Keratinocyte (primary cell): ENCODE data around the gene ADARB2. TPM values are rescaled to one million over a fixed set of nuclear protein-coding genes. Genes with fewer than 3 reads are reported as not detected.

Experiments used
- DNase-seq: peaks from one replicate; pipeline ENCODE4 v3.0.0-alpha.2; 2011; ENCODE audit warnings: low read depth, missing footprints, low spot score
- FAIRE-seq: peaks from 2 replicates; lab custom pipeline; 2011; peaks lifted over from hg19 to GRCh38; lab: Jason Lieb, UNC
- H2AFZ ChIP-seq: 2 replicates; pipeline ENCODE4 v1.6.0; 2012; ENCODE audit warnings: low read length, control low read depth, inconsistent platforms; ENCODE audit not compliant: control insufficient read depth
- H3K27ac ChIP-seq: 2 replicates; pipeline ENCODE4 v1.5.1; 2011; ENCODE audit warnings: low read length; ENCODE audit not compliant: control insufficient read depth, insufficient read depth
- H3K27me3 ChIP-seq: 3 replicates; pipeline ENCODE4 v1.6.0; 2011; ENCODE audit warnings: low read length; ENCODE audit not compliant: control insufficient read depth, insufficient read depth; ENCODE audit errors: extremely low read depth
- H3K36me3 ChIP-seq, 2 experiments: 2 replicates in 1 of 2; 3 replicates in 1 of 2; pipeline ENCODE4 v1.5.1; 2011; ENCODE audit warnings: low read length in 2 of 2, mild to moderate bottlenecking in 1 of 2; ENCODE audit not compliant: control insufficient read depth in 2 of 2, insufficient read depth in 2 of 2; ENCODE audit errors: extremely low read depth in 1 of 2
- H3K4me1 ChIP-seq: 3 replicates; pipeline ENCODE4 v1.5.1; 2011; ENCODE audit warnings: low read length; ENCODE audit not compliant: control insufficient read depth, insufficient read depth; ENCODE audit errors: extremely low read depth
- H3K4me2 ChIP-seq: 3 replicates; pipeline ENCODE4 v1.6.0; 2011; ENCODE audit warnings: low read depth, low read length; ENCODE audit not compliant: control insufficient read depth, insufficient read depth; ENCODE audit errors: extremely low read depth
- H3K4me3 ChIP-seq, 3 experiments: fragments of 200-600 bp in 1 of 3; sonication (generic) in 1 of 3; 2 replicates in 2 of 3; 3 replicates in 1 of 3; pipeline ENCODE4 v1.5.1; 2011 to 2016; ENCODE audit warnings: low read length in 3 of 3, mild to moderate bottlenecking in 3 of 3, control low read depth in 2 of 3, inconsistent platforms in 1 of 3, low read depth in 1 of 3, mixed read lengths in 1 of 3, mixed run types in 1 of 3, moderate library complexity in 1 of 3; ENCODE audit not compliant: control insufficient read depth in 2 of 3, insufficient read depth in 2 of 3; ENCODE audit errors: extremely low read depth in 1 of 3
- H3K79me2 ChIP-seq: 2 replicates; pipeline ENCODE4 v1.6.0; 2012; ENCODE audit warnings: low read length; ENCODE audit not compliant: control insufficient read depth, insufficient read depth
- H3K9ac ChIP-seq: 3 replicates; pipeline ENCODE4 v1.6.0; 2011; ENCODE audit warnings: low read length; ENCODE audit not compliant: control insufficient read depth, insufficient read depth; ENCODE audit errors: extremely low read depth
- H3K9me1 ChIP-seq: 3 replicates; pipeline ENCODE4 v1.6.0; 2011; ENCODE audit warnings: low read length; ENCODE audit not compliant: control insufficient read depth, insufficient read depth; ENCODE audit errors: extremely low read depth
- H3K9me3 ChIP-seq: 2 replicates; pipeline ENCODE4 v1.5.1; 2012; ENCODE audit warnings: low read depth, low read length; ENCODE audit not compliant: control insufficient read depth
- H4K20me1 ChIP-seq: 3 replicates; pipeline ENCODE4 v1.6.0; 2011; ENCODE audit warnings: low read length; ENCODE audit not compliant: control insufficient read depth, insufficient read depth; ENCODE audit errors: extremely low read depth
- CTCF ChIP-seq, 3 experiments: IDR thresholded peaks in 1 of 3; conservative IDR thresholded peaks in 1 of 3; optimal IDR thresholded peaks in 1 of 3; 2 replicates in 2 of 3; 3 replicates in 1 of 3; pipeline versions ENCODE3 to v1.5.1; 2011; ENCODE audit warnings: low read length in 3 of 3, mild to moderate bottlenecking in 3 of 3, moderate library complexity in 2 of 3, control low read depth in 1 of 3, inconsistent platforms in 1 of 3; ENCODE audit not compliant: insufficient read depth in 2 of 3; ENCODE audit errors: extremely low read depth in 1 of 3
- EZH2 ChIP-seq: IDR thresholded peaks from one replicate; pipeline ENCODE4 v1.6.1; 2012; ENCODE audit warnings: inconsistent platforms, mild to moderate bottlenecking, low read length, moderate library complexity
- dilution Hi-C: fragments of 300-500 bp; cut with MboI; formaldehyde crosslinking; loops from one replicate; pipeline ENCODE4 v1.7.0; 2020; ENCODE audit warnings: low sequenced_read_pairs; ENCODE audit not compliant: extremely low pct_ligation_motif_present
- polyA plus RNA-seq, 5 experiments: library from polyadenylated mRNA; depleted of rRNA in 3 of 5; stranded (reverse) in 3 of 5; stranded (forward) in 1 of 5; unstranded in 1 of 5; fragments of >200 nt; gene quantifications; 1 replicate in 1 of 5; 2 replicates in 3 of 5; 3 replicates in 1 of 5; pipeline versions ENCODE4 v1.2.1 to v1.2.3, GENCODE V29; 2011 to 2012; ENCODE audit warnings: missing spikeins in 2 of 5, low read depth in 1 of 5, low replicate concordance in 1 of 5

ADARB2 gene
- polyA plus RNA-seq, 1 donor (not counting 4 experiments of a cell fraction or from before 2014, with no cell fraction given), result not detected

GRCh38 chr10:1557081-1557480, 180.2 kb downstream of the ADARB2 start:
- no peak overlapping the region for H3K27ac ChIP-seq
- H3K9me1 ChIP-seq, result no peaks in the 10 kb centered on the region
- DNase-seq (no peak), FAIRE-seq (no peak)
- H3K4me2 ChIP-seq, result no peak overlapping the region
- H3K4me1 ChIP-seq, result no peaks in the 10 kb centered on the region
- H3K79me2 ChIP-seq, result no peaks in the 10 kb centered on the region
- peaks cover 3% of the 10 kb centered on the region for H3K9me3 ChIP-seq
- no peak overlapping the region for H2AFZ ChIP-seq
- TF ChIP-seq CTCF (optimal IDR thresholded peaks at IDR 0.05 in 1 of 3, IDR thresholded peaks at IDR 0.05 in 1 of 3, conservative IDR thresholded peaks at IDR 0.05 in 1 of 3; ENCODE audit: extremely low read depth in 1 of 3, insufficient read depth in 2 of 3, low read length in 3 of 3) (no peak), EZH2 (no peak)
- no peaks in the 10 kb centered on the region for H3K27me3 ChIP-seq
- no peaks in the 10 kb centered on the region for H3K36me3 ChIP-seq
- no peaks in the 10 kb centered on the region for H4K20me1 ChIP-seq
- dilution Hi-C loops, result no loop called here
- H3K4me3 ChIP-seq, result no peak overlapping the region
- no peak overlapping the region for H3K9ac ChIP-seq

GRCh38 chr10:1556496-1556895, 180.8 kb downstream of the ADARB2 start:
- no peaks in the 10 kb centered on the region for H3K36me3 ChIP-seq
- TF ChIP-seq CTCF (optimal IDR thresholded peaks at IDR 0.05 in 1 of 3, IDR thresholded peaks at IDR 0.05 in 1 of 3, conservative IDR thresholded peaks at IDR 0.05 in 1 of 3; ENCODE audit: extremely low read depth in 1 of 3, insufficient read depth in 2 of 3, low read length in 3 of 3), result no peak
- TF ChIP-seq EZH2, result no peak
- H3K79me2 ChIP-seq, result no peaks in the 10 kb centered on the region
- H3K9me3 ChIP-seq, result no peaks in the 10 kb centered on the region
- FAIRE-seq (no peak), DNase-seq (no peak)
- no peak overlapping the region for H3K4me3 ChIP-seq
- H3K4me1 ChIP-seq, result no peaks in the 10 kb centered on the region
- dilution Hi-C loops, result no loop called here
- no peak overlapping the region for H3K27ac ChIP-seq
- H3K27me3 ChIP-seq, result no peaks in the 10 kb centered on the region
- H3K4me2 ChIP-seq, result no peak overlapping the region
- H4K20me1 ChIP-seq, result no peaks in the 10 kb centered on the region
- no peak overlapping the region for H2AFZ ChIP-seq
- H3K9ac ChIP-seq, result no peak overlapping the region
- H3K9me1 ChIP-seq, result no peaks in the 10 kb centered on the region
